Neural cell (in vitro differentiated cells): ENCODE measurements around the gene EYA4.

Experiments
- EZH2 ChIP-seq: fragments of 200-600, 300-800 bp; shearing (Covaris generic), sonication (generic); IDR thresholded peaks from 2 replicates; pipeline ENCODE4 v1.6.1; 2014; ENCODE audit warnings: antibody characterized with exemption, low read length, borderline replicate concordance, mild to moderate bottlenecking; ENCODE audit not compliant: insufficient read depth, poor library complexity, severe bottlenecking
- MXI1 ChIP-seq: fragments of 450-650 bp; conservative IDR thresholded peaks from 2 replicates; pipeline ENCODE4 v1.6.1; 2014; ENCODE audit warnings: antibody characterized with exemption, mild to moderate bottlenecking; ENCODE audit not compliant: poor library complexity, severe bottlenecking
- RAD21 ChIP-seq: fragments of 450-650 bp; conservative IDR thresholded peaks from 2 replicates; pipeline ENCODE4 v1.6.1; 2014; ENCODE audit warnings: antibody characterized with exemption, mild to moderate bottlenecking, moderate library complexity
- SMC3 ChIP-seq: fragments of 450-650 bp; conservative IDR thresholded peaks from 2 replicates; pipeline ENCODE4 v1.6.1; 2014; ENCODE audit warnings: antibody characterized with exemption, mild to moderate bottlenecking, moderate library complexity; ENCODE audit not compliant: poor library complexity
- TAF1 ChIP-seq: IDR thresholded peaks from 2 replicates; pipeline ENCODE4 v1.6.1; 2012; ENCODE audit warnings: low read depth
- TF ChIP-seq, protein P1 (sequence below): fragments of 450-650 bp; IDR thresholded peaks from 2 replicates; pipeline ENCODE4 v1.5.1; 2014; ENCODE audit warnings: antibody characterized with exemption, mild to moderate bottlenecking, moderate library complexity; ENCODE audit not compliant: poor library complexity, severe bottlenecking

DNA sequence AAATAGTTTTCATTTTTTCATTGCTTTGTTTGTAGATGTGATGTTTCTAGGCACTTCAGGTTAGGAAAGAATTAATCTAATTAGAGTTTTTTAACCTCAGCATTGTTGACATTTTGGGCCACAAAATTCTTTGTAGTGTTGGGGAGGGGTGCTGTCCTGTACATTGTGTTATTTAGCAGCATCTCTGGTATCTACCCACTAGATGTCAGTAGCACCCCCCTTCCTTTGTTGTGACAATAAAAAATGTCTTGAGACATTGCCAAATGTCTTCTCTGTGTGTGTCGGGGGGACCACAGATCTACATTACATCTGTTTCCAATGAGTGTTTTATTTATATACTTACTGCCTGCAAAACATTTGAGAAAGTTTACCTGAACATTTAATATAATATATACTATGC lies 45.6 kb downstream of the EYA4 start:
- no peak for TF ChIP-seq EZH2
- TF ChIP-seq, protein P1, sequence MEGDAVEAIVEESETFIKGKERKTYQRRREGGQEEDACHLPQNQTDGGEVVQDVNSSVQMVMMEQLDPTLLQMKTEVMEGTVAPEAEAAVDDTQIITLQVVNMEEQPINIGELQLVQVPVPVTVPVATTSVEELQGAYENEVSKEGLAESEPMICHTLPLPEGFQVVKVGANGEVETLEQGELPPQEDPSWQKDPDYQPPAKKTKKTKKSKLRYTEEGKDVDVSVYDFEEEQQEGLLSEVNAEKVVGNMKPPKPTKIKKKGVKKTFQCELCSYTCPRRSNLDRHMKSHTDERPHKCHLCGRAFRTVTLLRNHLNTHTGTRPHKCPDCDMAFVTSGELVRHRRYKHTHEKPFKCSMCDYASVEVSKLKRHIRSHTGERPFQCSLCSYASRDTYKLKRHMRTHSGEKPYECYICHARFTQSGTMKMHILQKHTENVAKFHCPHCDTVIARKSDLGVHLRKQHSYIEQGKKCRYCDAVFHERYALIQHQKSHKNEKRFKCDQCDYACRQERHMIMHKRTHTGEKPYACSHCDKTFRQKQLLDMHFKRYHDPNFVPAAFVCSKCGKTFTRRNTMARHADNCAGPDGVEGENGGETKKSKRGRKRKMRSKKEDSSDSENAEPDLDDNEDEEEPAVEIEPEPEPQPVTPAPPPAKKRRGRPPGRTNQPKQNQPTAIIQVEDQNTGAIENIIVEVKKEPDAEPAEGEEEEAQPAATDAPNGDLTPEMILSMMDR = peak; percentile 40
- TF ChIP-seq RAD21 = no peak
- no peak for TF ChIP-seq TAF1
- TF ChIP-seq SMC3 = peak; percentile 20
- no peak for TF ChIP-seq MXI1
